ENCODE data around the gene RNFT2. TPM values are rescaled to one million over a fixed set of nuclear protein-coding genes. Genes with fewer than 3 reads are reported as not detected.

RNFT2 gene
- total RNA-seq, 1 experiment from 2014 or later = 12.6 TPM

- no peak overlapping the region for H3K9ac ChIP-seq (ENCODE audit: low read length)
- intact Hi-C loops (cut with micrococcal nuclease) = no loop called here
- H3K9me2 ChIP-seq (replicated peaks; ENCODE audit: low read length) = no peaks in the 10 kb centered on the region
- H3K79me2 ChIP-seq (ENCODE audit: low read length) = no peaks in the 10 kb centered on the region
- H3K4me3 ChIP-seq (ENCODE audit: low read length) = no peak overlapping the region
- no TSS peak for BruUV-seq (replicated peaks)
- DNase-seq (no peak), ATAC-seq (no peak)
- H3K27ac ChIP-seq (ENCODE audit: low read length) = no peak overlapping the region
- POLR2A ChIA-PET (ENCODE audit: unreplicated experiment) = no interaction called here
- no peak overlapping the region for H2AFZ ChIP-seq (ENCODE audit: low read length)
- CTCF ChIA-PET = no interaction called here
- no peaks in the 10 kb centered on the region for H4K20me1 ChIP-seq (ENCODE audit: low read length)
- H3K4me2 ChIP-seq (ENCODE audit: low read length) = no peak overlapping the region
- TF ChIP-seq EZH2 (IDR thresholded peaks at IDR 0.05; ENCODE audit: low read length, unreplicated experiment) (no peak), EZH2phosphoT487 (IDR thresholded peaks at IDR 0.05; ENCODE audit: borderline replicate concordance, low read length) (no peak), CTCF (conservative IDR thresholded peaks at IDR 0.05; ENCODE audit: low read depth, low read length) (no peak)
- H3K4me1 ChIP-seq (ENCODE audit: insufficient read depth, low read length) = no peaks in the 10 kb centered on the region
- no peaks in the 10 kb centered on the region for H3K36me3 ChIP-seq (ENCODE audit: low read depth, low read length)
- no peaks in the 10 kb centered on the region for H3F3A ChIP-seq (ENCODE audit: low read length, unreplicated experiment)
- H3K27me3 ChIP-seq (ENCODE audit: low read length) = no peaks in the 10 kb centered on the region
- no peaks in the 10 kb centered on the region for H3K9me3 ChIP-seq (ENCODE audit: low read length)
Observed at GRCh38 chr12:116894913-116895312, 156.8 kb downstream of the RNFT2 start.

DNA sequence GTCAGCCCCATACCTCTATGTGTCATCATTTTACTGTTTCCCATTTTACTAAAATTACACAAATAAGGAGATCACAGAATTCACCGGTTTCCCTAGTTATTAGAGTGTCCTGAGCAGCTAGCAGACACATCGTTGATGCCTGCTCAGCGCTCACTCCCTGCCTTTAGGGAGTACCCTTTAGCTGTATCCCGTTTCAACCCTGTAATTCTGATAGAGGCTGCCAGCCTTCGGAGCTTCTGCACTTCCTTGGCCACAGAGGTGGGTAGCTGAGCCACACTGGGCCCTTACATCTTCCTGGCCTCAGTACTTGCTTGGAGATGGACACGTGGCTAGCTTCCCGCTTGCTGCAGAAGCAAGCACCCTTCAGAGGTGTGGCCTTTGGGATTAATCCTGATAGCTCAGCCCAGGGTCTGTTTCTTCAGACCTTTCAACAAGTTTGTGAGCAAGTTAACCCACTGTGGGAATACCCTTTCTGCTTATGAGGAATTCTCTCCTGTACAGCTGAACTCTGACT, 158.4 kb downstream of the RNFT2 start:
- no peaks in the 10 kb centered on the region for H3K4me1 ChIP-seq (ENCODE audit: insufficient read depth, low read length)
- intact Hi-C loops (cut with micrococcal nuclease) = no loop called here
- no peaks in the 10 kb centered on the region for H4K20me1 ChIP-seq (ENCODE audit: low read length)
- no peak overlapping the region for H3K9ac ChIP-seq (ENCODE audit: low read length)
- no peaks in the 10 kb centered on the region for H3K36me3 ChIP-seq (ENCODE audit: low read depth, low read length)
- H3F3A ChIP-seq (ENCODE audit: low read length, unreplicated experiment) = no peaks in the 10 kb centered on the region
- H3K27me3 ChIP-seq (ENCODE audit: low read length) = no peaks in the 10 kb centered on the region
- no peaks in the 10 kb centered on the region for H3K79me2 ChIP-seq (ENCODE audit: low read length)
- ChIA-PET POLR2A (ENCODE audit: unreplicated experiment) (no interaction called here), CTCF (no interaction called here)
- H3K27ac ChIP-seq (ENCODE audit: low read length) = no peak overlapping the region
- H2AFZ ChIP-seq (ENCODE audit: low read length) = no peak overlapping the region; the same call in 1 of the 2 replicates
- H3K9me3 ChIP-seq (ENCODE audit: low read length) = no peaks in the 10 kb centered on the region
- ATAC-seq (no peak), DNase-seq (no peak)
- no TSS peak for BruUV-seq (replicated peaks)
- H3K4me3 ChIP-seq (ENCODE audit: low read length) = no peak overlapping the region
- H3K9me2 ChIP-seq (replicated peaks; ENCODE audit: low read length) = no peaks in the 10 kb centered on the region
- no peak for TF ChIP-seq EZH2 (IDR thresholded peaks at IDR 0.05; ENCODE audit: low read length, unreplicated experiment)
- no peak for TF ChIP-seq CTCF (conservative IDR thresholded peaks at IDR 0.05; ENCODE audit: low read depth, low read length)
- TF ChIP-seq EZH2phosphoT487 (IDR thresholded peaks at IDR 0.05; ENCODE audit: borderline replicate concordance, low read length) = no peak
- H3K4me2 ChIP-seq (ENCODE audit: low read length) = no peak overlapping the region

GRCh38 chr12:116897476-116897875, 159.4 kb downstream of the RNFT2 start:
- CTCF ChIA-PET = interaction anchor here (0.7 kb wide), 1 partner anchor 61 kb away, joined by 4 read pairs; no protein-coding TSS in a partner anchor
- DNase-seq (no peak), ATAC-seq (no peak)
- Histone ChIP-seq H3K9ac (ENCODE audit: low read length) (no peak overlapping the region), H3K27ac (ENCODE audit: low read length) (no peak overlapping the region), H3K79me2 (ENCODE audit: low read length) (no peaks in the 10 kb centered on the region), H3K4me2 (ENCODE audit: low read length) (no peak overlapping the region), H4K20me1 (ENCODE audit: low read length) (no peaks in the 10 kb centered on the region), H3K27me3 (ENCODE audit: low read length) (no peaks in the 10 kb centered on the region), H3F3A (ENCODE audit: low read length, unreplicated experiment) (no peaks in the 10 kb centered on the region), H3K36me3 (ENCODE audit: low read depth, low read length) (no peaks in the 10 kb centered on the region), H3K9me3 (ENCODE audit: low read length) (no peaks in the 10 kb centered on the region), H2AFZ (ENCODE audit: low read length) (no peak overlapping the region), H3K4me3 (ENCODE audit: low read length) (no peak overlapping the region), H3K4me1 (ENCODE audit: insufficient read depth, low read length) (no peaks in the 10 kb centered on the region), H3K9me2 (replicated peaks; ENCODE audit: low read length) (no peaks in the 10 kb centered on the region)
- BruUV-seq (replicated peaks) = no TSS peak
- POLR2A ChIA-PET (ENCODE audit: unreplicated experiment) = no interaction called here
- TF ChIP-seq CTCF (conservative IDR thresholded peaks at IDR 0.05; ENCODE audit: low read depth, low read length) = no peak
- TF ChIP-seq EZH2phosphoT487 (IDR thresholded peaks at IDR 0.05; ENCODE audit: borderline replicate concordance, low read length) = no peak
- intact Hi-C loops (cut with micrococcal nuclease) = no loop called here

All from PC-3 (cell line).